ENCODE results near the gene AIF1.
A peak's percentile ranks its signal among the peaks of the same experiment; 100 is the strongest.

AIF1 gene

GRCh38 chr6:31620586-31621319 lies 5.7 kb downstream of the AIF1 start, which contains the start of gene PRRC2A:
TSS of gene PRRC2A (plus strand) at chr6:31620715. CDS start at chr6:31622790, 2,075 bp downstream.
- peak in 1 of 2 donors; percentile 94 for DNase-seq (ENCODE audit: low read depth in 2 of 2, low spot score in 1 of 2)

DNA sequence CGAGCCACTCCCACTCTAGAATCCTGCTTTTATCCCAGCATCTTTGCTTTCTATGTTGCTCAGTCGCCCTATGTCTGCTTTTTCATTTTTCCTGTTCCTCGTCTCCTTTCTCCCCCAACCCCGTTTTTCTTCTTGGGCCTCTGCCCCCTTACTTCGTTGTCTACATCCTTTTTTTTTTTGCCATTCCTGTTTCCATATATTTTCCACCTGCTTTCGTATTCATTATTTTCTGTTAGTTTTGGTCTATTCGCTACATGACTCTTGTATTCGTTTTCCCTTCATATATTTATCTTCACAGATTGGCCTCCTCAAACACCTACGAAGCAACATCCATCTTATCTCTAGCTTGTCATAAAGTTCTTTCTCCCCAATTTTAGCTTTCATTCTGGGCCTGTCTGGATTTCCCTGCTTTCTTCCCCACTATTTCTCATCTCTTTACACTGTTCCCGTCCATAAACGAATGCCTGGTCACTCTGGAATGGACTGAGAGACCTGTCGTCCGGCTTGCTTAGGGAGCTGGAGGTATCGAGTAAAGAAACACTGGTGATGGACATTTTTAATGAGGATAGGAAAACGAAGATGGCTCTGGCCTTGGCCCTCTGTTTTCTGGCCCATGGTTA lies 6.4 kb downstream of the AIF1 start:
- DNase-seq (ENCODE audit: low read depth in 2 of 2, low spot score in 1 of 2) = no peak

DNA sequence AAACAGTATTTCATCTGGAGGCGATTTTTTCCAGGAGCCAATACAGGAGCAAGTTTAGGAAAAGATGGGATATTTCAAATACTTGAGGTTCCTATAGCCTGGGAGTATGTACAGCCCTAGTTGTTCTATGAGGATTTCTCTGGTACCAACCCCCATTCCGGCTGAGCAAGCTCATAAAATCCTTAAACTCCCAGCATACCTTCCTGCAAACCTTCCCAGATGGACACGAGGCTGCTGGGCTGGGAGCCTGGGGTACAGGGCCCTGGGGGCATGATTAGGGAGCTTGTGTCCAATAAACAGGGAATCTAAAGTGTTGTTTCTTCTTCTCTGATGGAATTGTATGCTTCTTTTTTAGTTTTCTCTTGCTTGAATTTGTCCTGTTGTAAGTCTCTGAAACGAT lies 7.0 kb downstream of the AIF1 start:
- DNase-seq (ENCODE audit: low read depth in 2 of 2, low spot score in 1 of 2) = no peak

DNA sequence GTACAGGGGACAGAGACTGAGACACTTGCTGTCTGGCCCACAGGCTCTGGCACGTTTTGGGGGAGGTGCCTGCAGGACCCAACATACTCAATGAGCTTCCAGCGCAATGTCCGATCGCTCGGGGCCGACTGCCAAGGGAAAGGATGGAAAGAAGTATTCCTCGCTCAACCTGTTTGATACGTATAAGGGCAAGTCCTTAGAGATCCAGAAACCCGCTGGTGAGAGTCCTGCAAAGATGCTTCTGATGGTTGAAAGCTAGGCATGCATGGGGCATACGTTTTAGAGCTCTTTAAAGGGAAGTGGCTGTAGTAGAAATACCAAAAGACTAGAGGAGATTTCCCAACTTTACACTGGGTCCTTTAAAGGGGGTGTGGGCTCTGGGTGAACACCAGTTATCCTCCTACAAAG lies 7.7 kb downstream of the AIF1 start:
- no peak for DNase-seq (ENCODE audit: low read depth in 2 of 2, low spot score in 1 of 2)

GRCh38 chr6:31624070-31624469 lies 9.0 kb downstream of the AIF1 start:
- no peak for DNase-seq (ENCODE audit: low read depth in 2 of 2, low spot score in 1 of 2)

DNA sequence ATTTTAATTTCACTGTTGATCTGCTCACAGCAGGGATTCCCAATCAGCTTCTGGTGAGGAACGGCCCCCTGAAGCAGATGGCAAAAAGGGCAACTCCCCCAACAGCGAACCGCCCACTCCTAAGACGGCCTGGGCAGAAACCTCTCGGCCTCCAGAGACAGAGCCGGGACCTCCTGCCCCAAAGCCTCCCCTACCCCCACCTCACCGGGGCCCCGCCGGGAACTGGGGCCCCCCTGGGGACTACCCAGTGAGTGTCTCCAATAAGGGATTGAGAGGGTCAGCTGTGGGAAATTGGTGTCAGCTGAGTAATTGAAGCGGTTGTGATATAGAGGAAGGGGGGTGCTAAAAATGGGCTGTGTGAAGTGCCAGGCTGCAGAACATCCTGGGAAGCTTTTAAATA lies 11.9 kb downstream of the AIF1 start:
- DNase-seq (ENCODE audit: low read depth in 2 of 2, low spot score in 1 of 2) = no peak

DNA sequence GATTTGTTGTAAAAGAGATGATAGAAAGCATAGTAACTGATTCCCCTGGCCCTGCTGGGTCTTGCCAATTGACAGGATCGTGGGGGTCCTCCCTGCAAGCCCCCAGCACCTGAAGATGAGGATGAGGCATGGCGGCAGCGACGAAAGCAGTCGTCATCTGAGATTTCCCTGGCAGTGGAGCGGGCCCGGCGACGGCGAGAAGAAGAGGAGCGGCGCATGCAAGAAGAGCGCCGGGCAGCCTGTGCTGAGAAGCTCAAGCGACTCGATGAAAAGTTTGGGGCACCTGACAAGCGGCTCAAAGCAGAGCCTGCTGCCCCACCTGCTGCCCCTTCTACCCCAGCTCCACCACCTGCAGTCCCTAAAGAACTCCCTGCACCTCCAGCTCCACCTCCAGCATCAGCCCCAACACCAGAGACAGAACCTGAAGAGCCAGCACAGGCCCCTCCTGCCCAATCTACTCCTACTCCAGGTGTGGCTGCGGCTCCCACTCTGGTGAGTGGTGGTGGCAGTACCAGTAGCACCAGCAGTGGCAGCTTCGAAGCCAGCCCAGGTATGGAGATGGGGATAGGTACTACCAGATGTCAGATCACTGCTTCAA lies 12.8 kb downstream of the AIF1 start:
- DNase-seq (ENCODE audit: low read depth in 2 of 2, low spot score in 1 of 2) = no peak

DNA sequence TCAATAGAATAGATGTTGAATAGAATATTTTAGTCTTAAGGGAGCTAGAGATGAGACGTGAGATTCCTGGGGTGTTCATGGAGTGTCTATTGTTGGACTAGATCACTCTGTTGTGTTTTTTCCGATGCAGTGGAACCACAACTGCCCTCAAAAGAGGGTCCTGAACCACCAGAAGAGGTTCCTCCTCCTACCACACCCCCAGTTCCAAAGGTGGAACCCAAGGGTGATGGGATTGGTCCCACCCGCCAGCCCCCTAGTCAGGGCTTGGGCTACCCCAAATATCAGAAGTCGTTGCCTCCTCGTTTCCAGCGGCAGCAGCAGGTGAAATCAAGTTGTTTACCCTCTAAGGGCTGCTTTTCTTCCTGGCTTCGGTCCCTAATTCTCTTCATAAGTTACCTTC lies 14.0 kb downstream of the AIF1 start:
- DNase-seq (ENCODE audit: low read depth in 2 of 2, low spot score in 1 of 2) = no peak

DNA sequence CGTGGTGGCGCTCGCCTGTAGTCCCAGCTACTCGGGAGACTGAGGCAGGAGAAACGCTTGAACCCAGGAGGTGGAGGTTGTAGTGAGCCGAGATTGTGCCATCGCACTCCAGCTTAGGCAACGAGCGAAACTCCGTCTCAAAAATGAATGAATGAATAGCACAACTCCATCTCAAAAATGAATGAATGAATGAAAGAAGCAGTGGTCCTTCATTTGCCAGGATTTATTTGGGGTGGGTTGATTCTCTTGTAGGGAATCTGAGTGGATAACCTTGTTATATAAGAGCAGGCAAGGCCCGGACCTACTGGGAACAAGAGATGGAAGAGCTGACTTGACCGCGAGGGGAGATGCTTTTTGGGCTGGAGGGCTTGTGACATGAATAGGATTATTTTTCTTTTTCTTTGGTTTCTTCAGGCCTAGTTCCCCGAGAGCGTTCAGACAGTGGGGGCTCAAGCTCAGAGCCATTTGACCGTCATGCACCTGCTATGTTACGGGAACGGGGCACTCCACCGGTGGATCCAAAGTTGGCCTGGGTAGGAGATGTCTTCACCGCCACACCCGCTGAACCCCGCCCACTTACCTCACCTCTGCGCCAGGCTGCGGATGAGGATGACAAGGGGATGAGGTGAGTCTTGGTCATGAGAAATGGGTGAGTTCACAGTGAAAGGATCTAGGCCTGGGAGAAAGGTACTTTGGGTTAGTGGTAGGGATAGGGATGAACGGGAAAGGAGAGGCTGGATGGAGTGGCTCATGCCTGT lies 15.3 kb downstream of the AIF1 start:
- no peak for DNase-seq (ENCODE audit: low read depth in 2 of 2, low spot score in 1 of 2)

DNA sequence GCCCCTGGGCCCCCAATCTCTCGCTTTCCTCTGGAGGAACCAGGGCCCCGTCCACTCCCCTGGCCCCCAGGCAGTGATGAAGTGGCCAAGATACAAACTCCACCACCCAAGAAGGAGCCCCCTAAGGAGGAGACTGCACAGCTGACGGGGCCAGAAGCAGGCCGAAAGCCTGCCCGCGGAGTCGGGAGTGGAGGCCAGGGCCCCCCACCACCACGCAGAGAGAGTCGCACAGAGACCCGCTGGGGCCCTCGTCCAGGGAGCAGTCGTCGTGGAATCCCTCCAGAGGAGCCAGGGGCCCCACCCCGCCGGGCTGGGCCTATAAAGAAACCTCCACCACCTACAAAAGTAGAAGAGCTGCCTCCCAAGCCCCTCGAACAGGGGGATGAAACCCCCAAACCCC lies 16.2 kb downstream of the AIF1 start:
- no peak for DNase-seq (ENCODE audit: low read depth in 2 of 2, low spot score in 1 of 2)

- DNase-seq (ENCODE audit: low read depth in 2 of 2, low spot score in 1 of 2) = no peak
These were observed 16.7 kb downstream of the AIF1 start for GRCh38 chr6:31631681-31632278.

DNA sequence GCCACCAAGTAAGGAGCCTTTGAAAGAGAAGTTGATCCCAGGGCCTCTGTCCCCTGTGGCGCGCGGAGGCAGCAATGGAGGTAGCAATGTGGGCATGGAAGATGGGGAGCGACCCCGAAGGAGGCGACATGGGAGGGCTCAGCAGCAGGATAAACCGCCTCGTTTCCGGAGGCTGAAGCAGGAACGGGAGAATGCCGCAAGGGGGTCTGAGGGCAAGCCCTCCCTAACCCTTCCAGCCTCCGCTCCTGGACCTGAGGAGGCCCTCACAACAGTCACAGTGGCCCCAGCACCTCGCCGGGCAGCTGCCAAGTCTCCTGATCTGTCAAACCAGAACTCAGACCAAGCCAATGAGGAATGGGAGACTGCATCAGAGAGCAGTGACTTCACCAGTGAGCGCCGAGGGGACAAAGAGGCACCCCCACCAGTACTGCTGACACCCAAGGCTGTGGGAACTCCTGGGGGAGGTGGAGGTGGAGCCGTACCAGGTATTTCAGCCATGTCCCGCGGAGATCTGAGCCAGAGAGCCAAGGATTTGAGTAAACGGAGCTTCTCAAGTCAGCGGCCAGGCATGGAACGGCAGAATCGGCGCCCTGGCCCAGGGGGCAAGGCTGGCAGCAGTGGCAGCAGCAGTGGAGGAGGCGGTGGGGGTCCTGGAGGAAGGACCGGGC lies 17.4 kb downstream of the AIF1 start:
- no peak for DNase-seq (ENCODE audit: low read depth in 2 of 2, low spot score in 1 of 2)

DNA sequence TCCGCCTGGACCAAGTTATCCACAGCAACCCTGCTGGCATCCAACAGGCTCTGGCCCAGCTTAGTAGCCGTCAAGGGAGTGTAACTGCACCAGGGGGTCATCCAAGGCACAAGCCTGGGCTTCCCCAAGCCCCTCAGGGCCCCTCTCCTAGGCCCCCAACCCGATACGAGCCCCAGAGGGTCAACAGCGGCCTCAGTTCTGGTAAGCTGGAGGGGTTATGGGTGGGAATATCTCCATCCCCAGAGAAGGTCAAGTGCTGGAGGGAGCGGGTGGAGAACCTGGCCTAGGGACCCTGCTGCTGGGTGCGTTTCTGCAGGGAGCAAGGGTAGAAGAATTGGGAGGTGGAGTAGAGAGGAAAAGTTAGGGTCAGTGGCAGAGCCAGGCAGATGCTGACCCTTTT lies 18.4 kb downstream of the AIF1 start:
- DNase-seq (ENCODE audit: low read depth in 2 of 2, low spot score in 1 of 2) = no peak

DNA sequence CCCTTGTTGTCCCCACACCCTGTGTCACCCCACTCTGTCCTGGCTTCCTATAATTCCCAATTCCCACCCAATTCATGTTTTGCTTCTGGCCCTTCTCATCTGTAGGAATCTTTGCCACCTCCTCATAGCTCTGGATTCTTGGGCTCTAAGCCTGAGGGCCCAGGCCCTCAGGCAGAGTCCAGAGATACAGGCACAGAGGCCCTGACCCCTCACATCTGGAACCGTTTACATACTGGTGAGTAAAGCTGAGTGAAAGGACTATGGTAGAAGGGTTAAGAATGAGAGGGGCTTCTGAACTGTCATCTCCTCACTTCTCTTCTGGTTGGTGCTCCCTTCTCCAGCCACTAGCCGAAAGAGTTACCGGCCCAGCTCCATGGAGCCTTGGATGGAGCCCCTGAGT lies 19.1 kb downstream of the AIF1 start:
- no peak for DNase-seq (ENCODE audit: low read depth in 2 of 2, low spot score in 1 of 2)

DNA sequence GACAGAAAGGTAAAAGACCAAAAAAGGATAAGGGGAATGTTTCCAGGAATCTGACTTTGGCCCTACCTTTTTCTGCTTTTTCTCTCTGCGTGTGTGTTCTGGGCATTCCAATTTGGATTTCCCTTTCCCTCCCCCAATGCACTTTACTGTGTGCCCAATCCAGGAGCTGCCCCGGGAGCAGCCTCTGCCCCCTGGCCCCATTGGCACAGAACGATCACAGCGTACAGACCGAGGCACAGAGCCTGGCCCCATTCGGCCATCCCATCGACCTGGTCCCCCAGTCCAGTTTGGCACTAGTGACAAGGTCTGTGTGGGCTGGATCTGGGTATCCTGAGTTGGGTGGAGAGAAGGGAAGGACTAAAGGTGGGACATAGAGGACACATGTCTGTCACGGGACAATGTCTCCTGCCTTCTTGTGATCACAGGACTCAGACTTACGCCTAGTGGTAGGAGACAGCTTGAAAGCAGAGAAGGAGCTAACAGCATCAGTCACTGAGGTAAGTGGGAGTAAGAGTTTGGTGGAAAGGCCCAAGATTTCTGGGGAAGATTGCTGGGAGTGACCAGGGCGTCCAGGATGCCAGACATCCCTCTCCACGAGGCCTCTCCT lies 20.0 kb downstream of the AIF1 start:
- no peak for DNase-seq (ENCODE audit: low read depth in 2 of 2, low spot score in 1 of 2)

- no peak for DNase-seq (ENCODE audit: low read depth in 2 of 2, low spot score in 1 of 2)
These were observed 21.9 kb downstream of the AIF1 start for GRCh38 chr6:31636698-31637596.

DNA sequence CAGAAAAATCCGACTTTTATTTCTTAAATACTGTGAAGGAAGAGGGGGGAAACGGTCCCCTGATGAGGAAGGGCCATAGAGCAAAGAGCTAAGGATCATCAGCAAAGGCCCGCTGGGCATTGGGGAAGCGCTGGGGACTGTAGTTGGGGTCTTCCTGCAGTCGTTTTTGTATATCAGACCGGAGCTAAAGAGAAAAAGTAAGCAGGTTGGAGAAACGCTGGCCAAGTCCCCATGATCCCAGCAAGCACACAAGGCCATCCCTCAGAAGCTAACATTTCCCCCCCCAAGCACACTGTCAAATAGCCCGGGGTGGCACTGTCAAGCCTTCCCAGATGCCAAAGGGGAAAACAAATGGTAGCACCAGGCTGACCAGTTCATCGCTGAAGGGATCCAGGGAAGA lies 24.0 kb downstream of the AIF1 start:
- DNase-seq (ENCODE audit: low read depth in 2 of 2, low spot score in 1 of 2) = no peak

DNA sequence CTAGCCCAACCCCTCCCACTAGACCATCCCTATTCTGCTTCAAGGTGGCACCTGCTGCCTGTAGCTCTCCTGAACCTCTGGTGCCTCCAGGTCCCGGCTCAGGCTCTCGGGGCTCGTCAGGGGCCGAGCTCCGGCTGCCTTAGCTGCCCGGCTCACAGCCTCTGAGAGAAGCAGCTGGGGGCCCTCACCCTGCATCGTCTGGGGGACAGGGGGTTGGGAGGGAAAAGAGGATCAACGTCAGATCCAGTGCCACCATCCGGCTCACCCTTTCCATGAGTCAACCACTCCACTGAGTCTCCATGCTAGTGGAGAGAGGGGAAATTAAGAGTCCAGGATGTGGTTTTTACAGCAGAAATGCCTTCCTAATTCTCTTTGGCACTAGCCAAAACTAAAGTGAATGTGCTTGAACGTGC lies 24.4 kb downstream of the AIF1 start:
- DNase-seq (ENCODE audit: low read depth in 2 of 2, low spot score in 1 of 2) = no peak

GRCh38 chr6:31640612-31641011 lies 25.6 kb downstream of the AIF1 start:
- DNase-seq (ENCODE audit: low read depth in 2 of 2, low spot score in 1 of 2) = no peak
